RWPE2 (cell line): ENCODE data around the gene ARHGEF7.

Experiments used
- ATAC-seq: fragments of 200-7000 bp; cut with Tn5 transposase; 3 replicates; pipeline ENCODE4 v1.9.1; 2021; ENCODE audit warnings: low read depth
- DNase-seq: peaks from one replicate; pipeline ENCODE4 v3.0.0-alpha.2; 2020; ENCODE audit warnings: low spot score
- H3K27ac ChIP-seq: fragments of 450-650 bp; 2 replicates; pipeline ENCODE4 v1.5.1; 2017; ENCODE audit warnings: mild to moderate bottlenecking; ENCODE audit not compliant: poor library complexity, severe bottlenecking
- H3K27me3 ChIP-seq: fragments of 250-450 bp; sonication (Bioruptor Pico); 2 replicates; pipeline ENCODE4 v1.5.1; 2021; ENCODE audit warnings: mild to moderate bottlenecking, moderate library complexity; ENCODE audit not compliant: insufficient read depth, poor library complexity, severe bottlenecking
- H3K36me3 ChIP-seq: fragments of 250-450 bp; sonication (Bioruptor Pico); 2 replicates; pipeline ENCODE4 v1.5.1; 2020; ENCODE audit warnings: low read depth, mild to moderate bottlenecking, moderate library complexity
- H3K4me1 ChIP-seq: fragments of 250-450 bp; sonication (Bioruptor Pico); 2 replicates; pipeline ENCODE4 v1.5.1; 2021; ENCODE audit warnings: mild to moderate bottlenecking, moderate library complexity; ENCODE audit not compliant: insufficient read depth, poor library complexity, severe bottlenecking
- H3K4me3 ChIP-seq: fragments of 250-450 bp; sonication (Bioruptor Pico); 2 replicates; pipeline ENCODE4 v1.5.1; 2021; ENCODE audit warnings: mild to moderate bottlenecking, moderate library complexity; ENCODE audit not compliant: severe bottlenecking
- H3K9me3 ChIP-seq: fragments of 250-450 bp; sonication (Bioruptor Pico); 2 replicates; pipeline ENCODE4 v1.5.1; 2021; ENCODE audit warnings: mild to moderate bottlenecking, moderate library complexity; ENCODE audit not compliant: severe bottlenecking
- CTCF ChIP-seq: fragments of 450-650 bp; IDR thresholded peaks from one replicate; pipeline ENCODE4 v1.5.1; 2017; ENCODE audit warnings: mild to moderate bottlenecking, moderate library complexity; ENCODE audit not compliant: poor library complexity, severe bottlenecking

ARHGEF7 gene

DNA sequence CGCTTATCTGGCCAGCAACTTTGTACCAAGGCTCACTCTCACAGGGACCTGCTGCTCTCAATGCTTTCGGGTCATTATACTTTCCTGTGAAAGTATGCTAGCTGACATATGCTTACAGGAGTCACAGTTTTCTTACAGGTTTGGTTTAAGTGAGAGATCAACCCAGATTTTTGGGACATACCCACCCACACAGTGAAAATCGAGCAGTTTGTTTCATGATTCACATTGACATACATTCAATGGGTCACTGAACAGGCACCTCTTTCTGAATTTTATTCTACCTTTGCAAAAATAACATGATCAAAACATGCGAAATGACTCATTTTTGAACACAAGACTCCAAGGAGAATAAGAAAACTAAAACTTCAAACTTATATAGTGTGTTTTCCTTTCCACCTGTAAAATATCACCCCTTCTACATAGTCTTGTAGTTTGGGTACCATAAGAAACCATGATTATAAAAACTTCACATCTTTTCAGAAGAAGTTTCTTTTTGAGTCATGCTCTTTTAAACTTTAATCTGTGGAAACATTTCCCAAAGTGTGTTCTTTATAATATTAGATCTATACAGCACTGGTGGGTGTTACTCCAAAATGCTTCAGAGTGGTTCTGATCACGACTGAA lies 161.0 kb downstream of the ARHGEF7 start:
- no peak overlapping the region for H3K4me3 ChIP-seq
- no peaks in the 10 kb centered on the region for H3K9me3 ChIP-seq
- peaks cover 64% of the 10 kb centered on the region for H3K36me3 ChIP-seq
- H3K27ac ChIP-seq: no peak overlapping the region
- DNase-seq (no peak), ATAC-seq (no peak)
- TF ChIP-seq CTCF: no peak
- H3K4me1 ChIP-seq: no peaks in the 10 kb centered on the region
- no peaks in the 10 kb centered on the region for H3K27me3 ChIP-seq

DNA sequence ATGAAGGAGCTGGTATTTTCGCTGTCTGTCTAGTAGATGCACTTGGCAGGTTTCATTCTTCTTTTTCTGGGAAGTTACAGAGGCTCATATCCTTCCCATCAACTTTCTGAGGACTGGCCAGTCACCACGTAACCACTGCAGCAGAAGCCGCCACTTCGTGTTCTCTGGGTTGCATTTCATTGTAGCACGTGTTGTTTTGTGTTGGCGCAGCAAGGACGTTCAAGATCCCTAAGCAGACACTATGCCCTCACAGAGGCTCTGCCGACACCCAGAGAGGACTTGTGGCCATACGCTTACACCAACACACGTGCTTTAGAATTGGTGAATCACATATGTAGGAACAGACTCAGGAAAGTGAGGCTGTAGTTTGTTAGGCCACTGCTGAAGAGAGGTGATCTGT lies 163.1 kb downstream of the ARHGEF7 start:
- Histone ChIP-seq H3K9me3 (no peaks in the 10 kb centered on the region), H3K36me3 (peaks cover 66% of the 10 kb centered on the region), H3K4me1 (no peaks in the 10 kb centered on the region), H3K27ac (no peak overlapping the region), H3K4me3 (no peak overlapping the region), H3K27me3 (no peaks in the 10 kb centered on the region)
- DNase-seq (no peak), ATAC-seq (no peak)
- TF ChIP-seq CTCF: no peak

DNA sequence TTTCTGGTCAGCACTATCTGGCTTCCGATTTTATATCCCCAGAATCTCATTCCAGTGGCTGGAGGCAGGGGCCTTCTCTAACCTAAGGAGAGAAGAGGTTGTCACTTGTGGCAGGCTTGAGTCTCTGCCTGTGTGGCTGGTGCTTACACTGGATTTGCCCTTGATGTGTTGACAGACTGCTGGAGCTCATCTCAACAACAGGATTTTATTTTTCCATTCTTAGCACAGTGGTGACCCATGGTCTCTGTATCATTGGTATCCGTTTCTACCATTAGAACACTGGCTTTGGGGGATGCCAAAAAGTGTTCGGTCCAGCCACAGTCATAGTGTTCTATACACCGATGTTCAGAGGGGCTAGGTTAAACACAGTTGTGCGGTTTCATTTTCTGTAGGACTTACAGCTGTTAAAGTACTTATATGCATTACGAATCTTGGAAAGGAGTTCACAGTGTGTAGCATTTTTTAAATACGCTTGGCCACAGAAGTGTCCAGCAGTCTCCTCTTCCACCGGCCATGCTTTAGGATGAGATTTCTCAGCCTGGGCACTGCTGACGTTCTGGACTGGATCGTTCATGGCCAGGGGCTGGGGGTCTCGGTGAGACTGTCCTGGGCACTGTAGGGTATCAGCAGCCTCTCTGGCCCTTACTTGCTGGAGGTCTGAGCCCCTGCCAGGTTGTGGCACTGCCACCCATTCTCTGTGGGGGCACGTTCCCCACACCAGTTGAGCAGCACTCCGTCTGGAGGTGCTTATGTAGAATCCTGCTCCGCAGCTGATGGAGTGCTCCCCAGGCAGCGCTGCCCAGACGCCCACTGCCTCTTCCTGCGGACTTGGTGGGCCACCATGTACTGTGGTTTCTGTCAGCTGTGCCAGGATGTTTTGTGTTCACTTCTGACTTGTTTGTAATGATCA lies 163.9 kb downstream of the ARHGEF7 start:
- ATAC-seq: no peak
- TF ChIP-seq CTCF: no peak
- Histone ChIP-seq H3K36me3 (peaks cover 68% of the 10 kb centered on the region), H3K4me1 (no peaks in the 10 kb centered on the region), H3K27ac (no peak overlapping the region), H3K27me3 (no peaks in the 10 kb centered on the region), H3K9me3 (no peaks in the 10 kb centered on the region), H3K4me3 (no peak overlapping the region)
- no peak for DNase-seq

DNA sequence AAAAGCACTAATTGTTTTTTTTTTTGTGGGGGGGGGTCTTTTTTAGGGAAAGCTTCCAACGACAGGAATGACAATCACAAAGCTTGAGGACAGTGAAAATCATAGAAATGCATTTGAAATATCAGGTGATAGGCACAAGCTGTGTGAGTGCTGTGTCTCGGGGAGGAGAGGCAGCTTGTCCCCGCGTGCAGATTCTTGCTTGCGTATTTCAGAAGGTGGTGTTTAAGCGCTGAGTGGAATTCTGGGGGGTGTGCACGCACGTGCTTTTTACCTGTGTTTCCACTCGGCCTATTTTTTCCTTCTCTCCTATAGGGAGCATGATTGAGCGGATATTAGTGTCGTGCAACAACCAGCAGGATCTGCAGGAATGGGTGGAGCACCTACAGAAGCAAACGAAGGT lies 165.1 kb downstream of the ARHGEF7 start:
- peaks cover 63% of the 10 kb centered on the region for H3K36me3 ChIP-seq
- ATAC-seq: no peak
- DNase-seq: no peak
- no peaks in the 10 kb centered on the region for H3K27me3 ChIP-seq
- TF ChIP-seq CTCF: no peak
- no peaks in the 10 kb centered on the region for H3K4me1 ChIP-seq
- no peak overlapping the region for H3K4me3 ChIP-seq
- H3K27ac ChIP-seq: no peak overlapping the region
- no peaks in the 10 kb centered on the region for H3K9me3 ChIP-seq
